Measurements from ENCODE around the gene ZNF565.

ZNF565 gene

DNA sequence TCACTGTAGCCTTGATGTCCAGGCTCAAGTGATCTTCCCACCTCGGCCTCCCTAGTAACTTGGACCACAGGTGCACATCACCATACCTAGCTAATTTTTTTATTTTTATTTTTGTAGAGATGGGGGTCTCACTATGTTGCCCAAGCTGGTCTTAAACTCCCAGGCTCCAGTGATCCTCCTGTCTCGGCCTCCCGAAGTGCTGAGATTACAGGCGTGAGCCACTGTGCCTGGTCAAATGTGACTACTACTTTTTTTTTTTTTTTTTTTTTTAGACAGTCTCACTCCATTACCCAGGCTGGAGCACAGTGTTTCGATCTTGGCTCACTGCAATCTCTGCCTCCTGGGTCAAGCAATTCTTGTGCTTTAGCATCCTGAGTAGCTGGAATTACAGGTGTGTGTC, 41.6 kb downstream of the ZNF565 start:
- H3K27me3 ChIP-seq (ENCODE audit: insufficient read depth, low read depth), result no peaks in the 10 kb centered on the region
- no peak overlapping the region for H3K4me3 ChIP-seq (IDR thresholded peaks at IDR 0.05; ENCODE audit: insufficient read depth, low read depth, low read length)
- no peak overlapping the region for H3K9ac ChIP-seq
- no peak overlapping the region for H2AFZ ChIP-seq (ENCODE audit: low read depth)
- no peaks in the 10 kb centered on the region for H4K20me1 ChIP-seq (ENCODE audit: insufficient read depth)
- H3K4me1 ChIP-seq (ENCODE audit: low read depth, poor library complexity, severe bottlenecking), result peaks cover 5% of the 10 kb centered on the region
- H3K79me2 ChIP-seq (ENCODE audit: insufficient read depth, low read depth), result no peaks in the 10 kb centered on the region
- H3K4me2 ChIP-seq, result no peak overlapping the region
- no peaks in the 10 kb centered on the region for H3K36me3 ChIP-seq (ENCODE audit: insufficient read depth)
- TF ChIP-seq, protein P1, sequence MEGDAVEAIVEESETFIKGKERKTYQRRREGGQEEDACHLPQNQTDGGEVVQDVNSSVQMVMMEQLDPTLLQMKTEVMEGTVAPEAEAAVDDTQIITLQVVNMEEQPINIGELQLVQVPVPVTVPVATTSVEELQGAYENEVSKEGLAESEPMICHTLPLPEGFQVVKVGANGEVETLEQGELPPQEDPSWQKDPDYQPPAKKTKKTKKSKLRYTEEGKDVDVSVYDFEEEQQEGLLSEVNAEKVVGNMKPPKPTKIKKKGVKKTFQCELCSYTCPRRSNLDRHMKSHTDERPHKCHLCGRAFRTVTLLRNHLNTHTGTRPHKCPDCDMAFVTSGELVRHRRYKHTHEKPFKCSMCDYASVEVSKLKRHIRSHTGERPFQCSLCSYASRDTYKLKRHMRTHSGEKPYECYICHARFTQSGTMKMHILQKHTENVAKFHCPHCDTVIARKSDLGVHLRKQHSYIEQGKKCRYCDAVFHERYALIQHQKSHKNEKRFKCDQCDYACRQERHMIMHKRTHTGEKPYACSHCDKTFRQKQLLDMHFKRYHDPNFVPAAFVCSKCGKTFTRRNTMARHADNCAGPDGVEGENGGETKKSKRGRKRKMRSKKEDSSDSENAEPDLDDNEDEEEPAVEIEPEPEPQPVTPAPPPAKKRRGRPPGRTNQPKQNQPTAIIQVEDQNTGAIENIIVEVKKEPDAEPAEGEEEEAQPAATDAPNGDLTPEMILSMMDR (conservative IDR thresholded peaks at IDR 0.05; ENCODE audit: low read depth, low read length), result no peak
- H3K27ac ChIP-seq, result no peak overlapping the region

DNA sequence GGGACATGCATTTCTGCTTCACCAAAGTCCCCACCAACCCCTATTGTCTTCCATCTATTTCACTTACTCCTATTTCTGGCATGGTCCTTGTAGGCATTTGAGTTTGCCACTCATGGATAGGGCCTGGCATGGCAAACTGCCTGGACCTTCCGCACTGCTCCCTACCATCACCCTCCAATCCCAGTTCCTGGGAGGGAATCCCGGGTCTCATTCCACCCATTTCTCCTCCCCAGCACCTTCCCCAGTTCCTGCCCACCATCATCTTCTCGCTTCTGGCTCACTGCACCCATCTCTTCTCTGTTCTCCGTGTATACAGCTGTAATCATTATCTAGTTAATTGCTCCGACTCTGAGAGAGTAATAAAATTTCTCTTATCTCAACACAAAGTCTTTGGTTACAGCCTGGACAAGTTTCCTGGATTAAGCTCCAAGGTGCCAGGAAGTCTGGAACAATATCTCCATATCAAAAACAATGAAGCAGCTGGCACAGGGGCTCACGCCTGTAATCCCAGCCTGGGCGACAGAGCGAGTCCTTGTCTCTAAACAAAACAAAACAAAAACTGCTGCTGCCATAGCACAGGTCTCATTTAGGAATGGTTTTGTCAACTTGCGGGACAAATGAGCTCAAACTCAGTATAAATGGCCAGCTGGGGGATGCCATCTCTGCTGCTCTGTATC, 45.2 kb downstream of the ZNF565 start:
- H3K79me2 ChIP-seq (ENCODE audit: insufficient read depth, low read depth), result no peaks in the 10 kb centered on the region
- H3K36me3 ChIP-seq (ENCODE audit: insufficient read depth), result no peaks in the 10 kb centered on the region
- H3K4me1 ChIP-seq (ENCODE audit: low read depth, poor library complexity, severe bottlenecking), result peaks cover 5% of the 10 kb centered on the region
- no peak overlapping the region for H2AFZ ChIP-seq (ENCODE audit: low read depth)
- no peak overlapping the region for H3K27ac ChIP-seq
- no peaks in the 10 kb centered on the region for H4K20me1 ChIP-seq (ENCODE audit: insufficient read depth)
- H3K4me3 ChIP-seq (IDR thresholded peaks at IDR 0.05; ENCODE audit: insufficient read depth, low read depth, low read length), result no peak overlapping the region
- no peak overlapping the region for H3K4me2 ChIP-seq
- no peak overlapping the region for H3K9ac ChIP-seq
- TF ChIP-seq, protein P1 (conservative IDR thresholded peaks at IDR 0.05; ENCODE audit: low read depth, low read length), result no peak
- H3K27me3 ChIP-seq (ENCODE audit: insufficient read depth, low read depth), result no peaks in the 10 kb centered on the region

DNA sequence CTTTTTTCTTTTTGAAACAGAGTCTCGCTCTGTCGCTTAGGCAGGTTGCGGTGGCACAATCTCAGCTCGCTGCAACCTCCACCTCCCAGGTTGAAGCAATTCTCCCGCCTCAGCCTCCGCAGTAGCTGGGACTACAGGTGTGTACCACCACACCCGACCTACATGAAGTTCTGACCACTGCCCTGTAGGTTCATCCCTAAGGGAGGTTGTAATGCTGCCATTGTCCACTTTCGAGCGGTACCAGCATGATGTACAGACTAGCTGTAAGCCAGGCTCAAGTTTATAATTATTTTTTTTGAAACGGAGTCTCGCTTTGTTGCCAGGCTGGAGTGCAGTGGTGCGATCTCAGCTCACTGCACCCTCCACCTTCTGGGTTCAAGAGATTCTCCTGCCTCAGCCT, 50.7 kb downstream of the ZNF565 start:
- Histone ChIP-seq H3K4me2 (no peak overlapping the region), H3K9ac (no peak overlapping the region), H3K27ac (no peak overlapping the region), H3K4me1 (ENCODE audit: low read depth, poor library complexity, severe bottlenecking) (no peaks in the 10 kb centered on the region), H3K27me3 (ENCODE audit: insufficient read depth, low read depth) (no peaks in the 10 kb centered on the region), H3K4me3 (IDR thresholded peaks at IDR 0.05; ENCODE audit: insufficient read depth, low read depth, low read length) (no peak overlapping the region), H4K20me1 (ENCODE audit: insufficient read depth) (no peaks in the 10 kb centered on the region), H3K79me2 (ENCODE audit: insufficient read depth, low read depth) (no peaks in the 10 kb centered on the region), H2AFZ (ENCODE audit: low read depth) (no peak overlapping the region), H3K36me3 (ENCODE audit: insufficient read depth) (no peaks in the 10 kb centered on the region)
- TF ChIP-seq, protein P1 (conservative IDR thresholded peaks at IDR 0.05; ENCODE audit: low read depth, low read length), result no peak

DNA sequence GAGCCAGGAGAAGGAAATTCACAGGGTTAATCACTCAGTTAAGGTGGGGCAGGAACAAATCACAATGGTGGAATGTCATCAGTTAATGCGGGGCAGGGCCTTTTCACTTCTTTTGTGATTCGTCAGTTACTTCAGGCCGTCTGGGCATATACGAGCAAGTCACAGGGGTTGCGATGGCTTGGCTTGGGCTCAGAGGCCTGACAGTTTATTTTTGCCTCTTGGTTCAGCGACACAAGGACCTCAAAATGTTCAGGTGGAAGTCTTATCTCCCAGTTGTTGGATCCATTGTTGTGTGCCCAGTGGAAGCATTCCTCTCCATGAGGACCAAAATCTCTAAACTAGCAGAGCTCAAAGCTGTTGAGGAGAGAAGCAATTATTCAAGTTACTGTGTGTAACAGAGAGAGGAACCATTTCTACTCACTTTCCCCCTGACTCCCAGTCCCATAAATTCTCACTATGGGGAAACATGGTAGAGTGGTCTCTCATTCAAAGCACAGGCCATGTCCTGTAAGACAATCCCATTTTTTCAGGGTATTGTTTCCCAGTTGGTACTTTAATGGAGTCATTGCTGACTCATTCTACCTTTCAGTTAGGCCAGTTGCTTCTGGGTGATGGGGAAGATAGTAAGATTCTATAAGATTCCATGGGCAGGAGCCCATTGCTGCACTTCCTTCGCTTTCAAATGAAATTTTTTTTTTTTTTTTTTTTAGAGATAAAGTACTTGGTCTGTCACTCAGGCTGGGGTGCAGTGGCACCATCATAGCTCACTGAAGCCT, 53.5 kb downstream of the ZNF565 start:
- Histone ChIP-seq H3K9ac (no peak overlapping the region), H3K27ac (no peak overlapping the region), H2AFZ (ENCODE audit: low read depth) (no peak overlapping the region), H4K20me1 (ENCODE audit: insufficient read depth) (no peaks in the 10 kb centered on the region), H3K79me2 (ENCODE audit: insufficient read depth, low read depth) (no peaks in the 10 kb centered on the region), H3K4me2 (no peak overlapping the region), H3K4me3 (IDR thresholded peaks at IDR 0.05; ENCODE audit: insufficient read depth, low read depth, low read length) (no peak overlapping the region), H3K4me1 (ENCODE audit: low read depth, poor library complexity, severe bottlenecking) (no peaks in the 10 kb centered on the region), H3K36me3 (ENCODE audit: insufficient read depth) (no peaks in the 10 kb centered on the region), H3K27me3 (ENCODE audit: insufficient read depth, low read depth) (no peaks in the 10 kb centered on the region)
- TF ChIP-seq, protein P1 (conservative IDR thresholded peaks at IDR 0.05; ENCODE audit: low read depth, low read length), result no peak

Data from KMS-11 (cell line).